HG03108 (cell line): ENCODE data around the gene ATG3.

Experiments
- ATAC-seq: cut with Tn5 transposase; IDR thresholded peaks from one replicate; pipeline ENCODE4 v1.9.1; 2021; ENCODE audit warnings: moderate library complexity; ENCODE audit not compliant: unreplicated experiment

The ATG3 gene

GRCh38 chr3:112561734-112562529 is at the start of gene ATG3, which contains the start of gene SLC35A5:
Gene ATG3 (minus strand): TSS chr3:112561962. CDS start chr3:112561528, 434 bp downstream.
Gene SLC35A5 (plus strand): TSS chr3:112562045. CDS start chr3:112563404, 1,359 bp downstream.
- peak; percentile 78 for ATAC-seq

GRCh38 chr3:112610121-112610520 is 48.4 kb upstream of the ATG3 start:
- ATAC-seq: no peak

GRCh38 chr3:112607863-112608262 is 46.1 kb upstream of the ATG3 start:
- no peak for ATAC-seq

- ATAC-seq: no peak
These were observed 44.3 kb upstream of the ATG3 start for GRCh38 chr3:112606098-112606497.

GRCh38 chr3:112605285-112605684 is 43.5 kb upstream of the ATG3 start:
- no peak for ATAC-seq

GRCh38 chr3:112604536-112604935 is 42.8 kb upstream of the ATG3 start:
- ATAC-seq: no peak

GRCh38 chr3:112602217-112602838 is 40.6 kb upstream of the ATG3 start:
- peak; percentile 76 for ATAC-seq

- ATAC-seq: no peak
These were observed 37.0 kb upstream of the ATG3 start for GRCh38 chr3:112598731-112599130.

GRCh38 chr3:112597945-112598344 is 36.2 kb upstream of the ATG3 start:
- no peak for ATAC-seq

GRCh38 chr3:112594856-112595255 is 33.1 kb upstream of the ATG3 start:
- ATAC-seq: no peak

- ATAC-seq: no peak
These were observed 31.5 kb upstream of the ATG3 start for GRCh38 chr3:112593258-112593657.

GRCh38 chr3:112587336-112587735 is 25.6 kb upstream of the ATG3 start:
- no peak for ATAC-seq

- no peak for ATAC-seq
These were observed 24.0 kb upstream of the ATG3 start for GRCh38 chr3:112585782-112586181.

GRCh38 chr3:112583105-112583504 is 21.3 kb upstream of the ATG3 start:
- ATAC-seq: no peak

- ATAC-seq: no peak
These were observed 20.6 kb upstream of the ATG3 start for GRCh38 chr3:112582244-112582874.

GRCh38 chr3:112579697-112580096 is 17.9 kb upstream of the ATG3 start:
- ATAC-seq: no peak

GRCh38 chr3:112579232-112579631 is 17.5 kb upstream of the ATG3 start:
- no peak for ATAC-seq

GRCh38 chr3:112572701-112573100 is 10.9 kb upstream of the ATG3 start:
- no peak for ATAC-seq

GRCh38 chr3:112569265-112569664 is 7.5 kb upstream of the ATG3 start:
- no peak for ATAC-seq

GRCh38 chr3:112568642-112569041 is 6.9 kb upstream of the ATG3 start:
- ATAC-seq: no peak

- no peak for ATAC-seq
These were observed 3.2 kb upstream of the ATG3 start for GRCh38 chr3:112564940-112565305.
